ENCODE measurements around the gene PPP1R8.
"Not testable (repeated sequence)": the region's sequence is repeated elsewhere in the genome, so short reads cannot be mapped to it uniquely, and the experiment has no call there.

Gene PPP1R8

GRCh38 chr1:27868932-27869718 is 38.5 kb downstream of the PPP1R8 start:
- peak in 1 of 2 donors; percentile 38 for DNase-seq (ENCODE audit: extremely low read depth in 1 of 2, low read depth in 1 of 2)

GRCh38 chr1:27869719-27870085 is 39.1 kb downstream of the PPP1R8 start:
- DNase-seq (ENCODE audit: extremely low read depth in 1 of 2, low read depth in 1 of 2), result no peak

GRCh38 chr1:27871076-27871475 is 40.5 kb downstream of the PPP1R8 start:
- DNase-seq (ENCODE audit: extremely low read depth in 1 of 2, low read depth in 1 of 2), result not testable (repeated sequence)

GRCh38 chr1:27872059-27872801 is 41.6 kb downstream of the PPP1R8 start, which contains the start of gene THEMIS2:
THEMIS2 (plus strand) TSS chr1:27872544; CDS start chr1:27872572, 28 bp downstream.
- DNase-seq (ENCODE audit: extremely low read depth in 1 of 2, low read depth in 1 of 2), result peak; percentile 40 to 75

GRCh38 chr1:27872802-27873551 is 42.4 kb downstream of the PPP1R8 start:
- no peak for DNase-seq (ENCODE audit: extremely low read depth in 1 of 2, low read depth in 1 of 2)

- no peak for DNase-seq (ENCODE audit: extremely low read depth in 1 of 2, low read depth in 1 of 2)
Measured at GRCh38 chr1:27873671-27874384, 43.2 kb downstream of the PPP1R8 start.

GRCh38 chr1:27876341-27877114 is 45.9 kb downstream of the PPP1R8 start:
- no peak for DNase-seq (ENCODE audit: extremely low read depth in 1 of 2, low read depth in 1 of 2)

GRCh38 chr1:27877115-27877416 is 46.5 kb downstream of the PPP1R8 start:
- DNase-seq (ENCODE audit: extremely low read depth in 1 of 2, low read depth in 1 of 2), result no peak

- DNase-seq (ENCODE audit: extremely low read depth in 1 of 2, low read depth in 1 of 2), result no peak
Measured at GRCh38 chr1:27878039-27878438, 47.5 kb downstream of the PPP1R8 start.

GRCh38 chr1:27878787-27879335 is 48.3 kb downstream of the PPP1R8 start:
- no peak for DNase-seq (ENCODE audit: extremely low read depth in 1 of 2, low read depth in 1 of 2)

- no peak for DNase-seq (ENCODE audit: extremely low read depth in 1 of 2, low read depth in 1 of 2)
Measured at GRCh38 chr1:27879374-27880082, 48.9 kb downstream of the PPP1R8 start.

GRCh38 chr1:27882543-27882903 is 51.9 kb downstream of the PPP1R8 start:
- no peak for DNase-seq (ENCODE audit: extremely low read depth in 1 of 2, low read depth in 1 of 2)

GRCh38 chr1:27883536-27883935 is 53.0 kb downstream of the PPP1R8 start:
- no peak for DNase-seq (ENCODE audit: extremely low read depth in 1 of 2, low read depth in 1 of 2)

GRCh38 chr1:27884006-27884954 is 53.7 kb downstream of the PPP1R8 start:
- DNase-seq (ENCODE audit: extremely low read depth in 1 of 2, low read depth in 1 of 2), result no peak

- DNase-seq (ENCODE audit: extremely low read depth in 1 of 2, low read depth in 1 of 2), result no peak
Measured at GRCh38 chr1:27885114-27885528, 54.5 kb downstream of the PPP1R8 start.

- no peak for DNase-seq (ENCODE audit: extremely low read depth in 1 of 2, low read depth in 1 of 2)
Measured at GRCh38 chr1:27885621-27886352, 55.2 kb downstream of the PPP1R8 start.

GRCh38 chr1:27886353-27886679 is 55.7 kb downstream of the PPP1R8 start:
- DNase-seq (ENCODE audit: extremely low read depth in 1 of 2, low read depth in 1 of 2), result no peak

GRCh38 chr1:27886744-27887143 is 56.2 kb downstream of the PPP1R8 start:
- no peak for DNase-seq (ENCODE audit: extremely low read depth in 1 of 2, low read depth in 1 of 2)

Measured in activated CD8-positive, alpha-beta memory T cell treated with anti-CD3 and anti-CD28 coated beads for 1 hour (primary cell).